ENCODE results near the gene NEURL2. TPM values are rescaled to one million over a fixed set of nuclear protein-coding genes. Genes with fewer than 3 reads are reported as not detected.

The NEURL2 gene
- polyA plus RNA-seq, 1 donor, result 15.6 TPM

- no peaks in the 10 kb centered on the region for H3K36me3 ChIP-seq (ENCODE audit: control insufficient read depth, insufficient read depth, low read length)
- WGBS (ENCODE audit: insufficient coverage, low lambda C conversion rate), result 92% methylated on average over 2 of the region's 9 CpGs
- no peaks in the 10 kb centered on the region for H3K9me3 ChIP-seq (ENCODE audit: control insufficient read depth, low read depth, low read length)
- no peaks in the 10 kb centered on the region for H3K27me3 ChIP-seq (ENCODE audit: control insufficient read depth, insufficient read depth, low read length)
- H3K27ac ChIP-seq (ENCODE audit: low read length), result peak overlapping the region; percentile 52
- no peak overlapping the region for H3K4me3 ChIP-seq (ENCODE audit: low read length)
- H3K4me1 ChIP-seq (ENCODE audit: control insufficient read depth, insufficient read depth, low read length), result peaks cover 12% of the 10 kb centered on the region
- DNase-seq, result no peak
Observed at GRCh38 chr20:45920462-45921336, 29.7 kb upstream of the NEURL2 start.

GRCh38 chr20:45919542-45920399 lies 28.8 kb upstream of the NEURL2 start:
- H3K9me3 ChIP-seq (ENCODE audit: control insufficient read depth, low read depth, low read length), result no peaks in the 10 kb centered on the region
- H3K4me1 ChIP-seq (ENCODE audit: control insufficient read depth, insufficient read depth, low read length), result peaks cover 12% of the 10 kb centered on the region
- H3K27ac ChIP-seq (ENCODE audit: low read length), result peak overlapping the region; percentile 52
- H3K27me3 ChIP-seq (ENCODE audit: control insufficient read depth, insufficient read depth, low read length), result no peaks in the 10 kb centered on the region
- DNase-seq, result peak in 1 of 2 donors; percentile 45
- H3K4me3 ChIP-seq (ENCODE audit: low read length), result no peak overlapping the region
- WGBS (ENCODE audit: insufficient coverage, low lambda C conversion rate), result no CpG with 5 or more reads among the region's 11 CpGs
- H3K36me3 ChIP-seq (ENCODE audit: control insufficient read depth, insufficient read depth, low read length), result no peaks in the 10 kb centered on the region

- no peaks in the 10 kb centered on the region for H3K27me3 ChIP-seq (ENCODE audit: control insufficient read depth, insufficient read depth, low read length)
- DNase-seq, result no peak
- H3K36me3 ChIP-seq (ENCODE audit: control insufficient read depth, insufficient read depth, low read length), result no peaks in the 10 kb centered on the region
- H3K27ac ChIP-seq (ENCODE audit: low read length), result peak overlapping the region; percentile 63
- no peak overlapping the region for H3K4me3 ChIP-seq (ENCODE audit: low read length)
- H3K9me3 ChIP-seq (ENCODE audit: control insufficient read depth, low read depth, low read length), result no peaks in the 10 kb centered on the region
- H3K4me1 ChIP-seq (ENCODE audit: control insufficient read depth, insufficient read depth, low read length), result peaks cover 16% of the 10 kb centered on the region
- no CpG with 5 or more reads among the region's 12 CpGs for WGBS (ENCODE audit: insufficient coverage, low lambda C conversion rate)
Observed at GRCh38 chr20:45918779-45919537, 27.9 kb upstream of the NEURL2 start.

GRCh38 chr20:45918182-45918737 lies 27.3 kb upstream of the NEURL2 start:
- Histone ChIP-seq H3K27me3 (ENCODE audit: control insufficient read depth, insufficient read depth, low read length) (no peaks in the 10 kb centered on the region), H3K4me1 (ENCODE audit: control insufficient read depth, insufficient read depth, low read length) (peaks cover 16% of the 10 kb centered on the region), H3K9me3 (ENCODE audit: control insufficient read depth, low read depth, low read length) (no peaks in the 10 kb centered on the region), H3K27ac (ENCODE audit: low read length) (peak overlapping the region; percentile 63), H3K4me3 (ENCODE audit: low read length) (no peak overlapping the region), H3K36me3 (ENCODE audit: control insufficient read depth, insufficient read depth, low read length) (no peaks in the 10 kb centered on the region)
- whole genome bisulfite sequencing (ENCODE audit: insufficient coverage, low lambda C conversion rate), result no CpG with 5 or more reads among the region's 5 CpGs
- DNase-seq, result peak; percentile 78 to 92

GRCh38 chr20:45917790-45918141 lies 26.8 kb upstream of the NEURL2 start:
- H3K27ac ChIP-seq (ENCODE audit: low read length), result peak overlapping the region; percentile 63
- no peak overlapping the region for H3K4me3 ChIP-seq (ENCODE audit: low read length)
- H3K27me3 ChIP-seq (ENCODE audit: control insufficient read depth, insufficient read depth, low read length), result no peaks in the 10 kb centered on the region
- peaks cover 16% of the 10 kb centered on the region for H3K4me1 ChIP-seq (ENCODE audit: control insufficient read depth, insufficient read depth, low read length)
- H3K36me3 ChIP-seq (ENCODE audit: control insufficient read depth, insufficient read depth, low read length), result no peaks in the 10 kb centered on the region
- WGBS (ENCODE audit: insufficient coverage, low lambda C conversion rate), result no CpG with 5 or more reads among the region's 5 CpGs
- DNase-seq, result peak in 1 of 2 donors; percentile 37
- no peaks in the 10 kb centered on the region for H3K9me3 ChIP-seq (ENCODE audit: control insufficient read depth, low read depth, low read length)

- H3K4me3 ChIP-seq (ENCODE audit: low read length), result no peak overlapping the region
- DNase-seq, result no peak
- H3K9me3 ChIP-seq (ENCODE audit: control insufficient read depth, low read depth, low read length), result peaks cover 4% of the 10 kb centered on the region
- no peaks in the 10 kb centered on the region for H3K27me3 ChIP-seq (ENCODE audit: control insufficient read depth, insufficient read depth, low read length)
- H3K4me1 ChIP-seq (ENCODE audit: control insufficient read depth, insufficient read depth, low read length), result peaks cover 26% of the 10 kb centered on the region
- H3K27ac ChIP-seq (ENCODE audit: low read length), result no peak overlapping the region
- no peaks in the 10 kb centered on the region for H3K36me3 ChIP-seq (ENCODE audit: control insufficient read depth, insufficient read depth, low read length)
- 75% methylated on average over 1 of the region's 5 CpGs for WGBS (ENCODE audit: insufficient coverage, low lambda C conversion rate)
Observed at GRCh38 chr20:45913116-45913515, 22.1 kb upstream of the NEURL2 start.

- Histone ChIP-seq H3K36me3 (ENCODE audit: control insufficient read depth, insufficient read depth, low read length) (peaks cover 5% of the 10 kb centered on the region), H3K9me3 (ENCODE audit: control insufficient read depth, low read depth, low read length) (peaks cover 4% of the 10 kb centered on the region), H3K27ac (ENCODE audit: low read length) (no peak overlapping the region), H3K27me3 (ENCODE audit: control insufficient read depth, insufficient read depth, low read length) (no peaks in the 10 kb centered on the region), H3K4me3 (ENCODE audit: low read length) (peak overlapping the region; percentile 51), H3K4me1 (ENCODE audit: control insufficient read depth, insufficient read depth, low read length) (peaks cover 21% of the 10 kb centered on the region)
- DNase-seq, result no peak
- no CpG with 5 or more reads among the region's 4 CpGs for WGBS (ENCODE audit: insufficient coverage, low lambda C conversion rate)
Observed at GRCh38 chr20:45912344-45912682, 21.3 kb upstream of the NEURL2 start.

GRCh38 chr20:45911486-45912343 lies 20.7 kb upstream of the NEURL2 start, which contains the start of gene PLTP:
Gene PLTP (minus strand): TSS chr20:45912155. CDS start chr20:45911452, 703 bp downstream.
- peaks cover 6% of the 10 kb centered on the region for H3K36me3 ChIP-seq (ENCODE audit: control insufficient read depth, insufficient read depth, low read length)
- peak within 1 kb of the TSS; percentile 51 for H3K4me3 ChIP-seq (ENCODE audit: low read length)
- no CpG with 5 or more reads among the region's 58 CpGs for WGBS (ENCODE audit: insufficient coverage, low lambda C conversion rate)
- DNase-seq, result peak in 1 of 2 donors; percentile 59
- peak within 1 kb of the TSS; percentile 43 for H3K27ac ChIP-seq (ENCODE audit: low read length)
- peaks cover 4% of the 10 kb centered on the region for H3K9me3 ChIP-seq (ENCODE audit: control insufficient read depth, low read depth, low read length)
- no peaks in the 10 kb centered on the region for H3K27me3 ChIP-seq (ENCODE audit: control insufficient read depth, insufficient read depth, low read length)
- peaks cover 21% of the 10 kb centered on the region for H3K4me1 ChIP-seq (ENCODE audit: control insufficient read depth, insufficient read depth, low read length)

- peak overlapping the region; percentile 51 for H3K4me3 ChIP-seq (ENCODE audit: low read length)
- DNase-seq, result peak; percentile 97 to 99
- H3K4me1 ChIP-seq (ENCODE audit: control insufficient read depth, insufficient read depth, low read length), result peaks cover 21% of the 10 kb centered on the region
- peak overlapping the region; percentile 43 for H3K27ac ChIP-seq (ENCODE audit: low read length)
- H3K27me3 ChIP-seq (ENCODE audit: control insufficient read depth, insufficient read depth, low read length), result no peaks in the 10 kb centered on the region
- 12% methylated on average over 6 of the region's 43 CpGs for WGBS (ENCODE audit: insufficient coverage, low lambda C conversion rate)
- H3K9me3 ChIP-seq (ENCODE audit: control insufficient read depth, low read depth, low read length), result peaks cover 4% of the 10 kb centered on the region
- H3K36me3 ChIP-seq (ENCODE audit: control insufficient read depth, insufficient read depth, low read length), result peaks cover 9% of the 10 kb centered on the region
Observed at GRCh38 chr20:45910670-45911485, 19.9 kb upstream of the NEURL2 start.

Data from large intestine (tissue), 3 donors.